ENCODE measurements around the gene JARID2. TPM values are rescaled to one million over a fixed set of nuclear protein-coding genes. Genes with fewer than 3 reads are reported as not detected.
A peak's percentile ranks its signal among the peaks of the same experiment; 100 is the strongest.

Gene JARID2
- total and polyA plus RNA-seq, 2 of the 4 experiments (the other 2 are of a cell fraction) = 9.6 to 12.9 TPM

DNA sequence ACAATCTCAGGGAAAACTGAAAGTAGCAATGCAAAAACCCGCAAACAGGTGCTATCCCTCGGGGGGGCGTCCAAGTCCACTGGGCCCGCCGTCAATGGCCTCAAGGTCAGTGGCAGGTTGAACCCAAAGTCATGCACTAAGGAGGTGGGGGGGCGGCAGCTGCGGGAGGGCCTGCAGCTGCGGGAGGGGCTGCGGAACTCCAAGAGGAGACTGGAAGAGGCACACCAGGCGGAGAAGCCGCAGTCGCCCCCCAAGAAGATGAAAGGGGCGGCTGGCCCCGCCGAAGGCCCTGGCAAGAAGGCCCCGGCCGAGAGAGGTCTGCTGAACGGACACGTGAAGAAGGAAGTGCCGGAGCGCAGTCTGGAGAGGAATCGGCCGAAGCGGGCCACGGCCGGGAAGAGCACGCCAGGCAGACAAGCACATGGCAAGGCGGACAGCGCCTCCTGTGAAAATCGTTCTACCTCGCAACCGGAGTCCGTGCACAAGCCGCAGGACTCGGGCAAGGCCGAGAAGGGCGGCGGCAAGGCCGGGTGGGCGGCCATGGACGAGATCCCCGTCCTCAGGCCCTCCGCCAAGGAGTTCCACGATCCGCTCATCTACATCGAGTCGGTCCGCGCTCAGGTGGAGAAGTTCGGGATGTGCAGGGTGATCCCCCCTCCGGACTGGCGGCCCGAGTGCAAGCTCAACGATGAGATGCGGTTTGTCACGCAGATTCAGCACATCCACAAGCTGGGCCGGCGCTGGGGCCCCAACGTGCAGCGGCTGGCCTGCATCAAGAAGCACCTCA lies 250.7 kb downstream of the JARID2 start:
- H3K79me1 ChIP-seq (ENCODE audit: low read depth in 1 of 2, low read length in 2 of 2) = peaks cover 28 to 71% of the 10 kb centered on the region in 2 experiments
- ChIA-PET POLR2A (ENCODE audit: unreplicated experiment) (no interaction called here), CTCF (no interaction called here)
- peaks cover 37% of the 10 kb centered on the region for H3K36me3 ChIP-seq (ENCODE audit: control insufficient read depth, insufficient read depth, low read length)
- DNase-seq (no peak), ATAC-seq (ENCODE audit: low read depth) (no peak)
- H2BK120ac ChIP-seq (ENCODE audit: low read depth, low read length) = no peak overlapping the region
- no peak overlapping the region for H2BK20ac ChIP-seq (ENCODE audit: low read depth, low read length)
- BruUV-seq (replicated peaks) = no TSS peak
- no peak overlapping the region for H3K18ac ChIP-seq (ENCODE audit: low read depth, low read length)
- no peak overlapping the region for H3K27ac ChIP-seq (ENCODE audit: insufficient read depth, low read length)
- no peak overlapping the region for H2AK5ac ChIP-seq (ENCODE audit: low read depth, low read length)
- H3K56ac ChIP-seq (ENCODE audit: extremely low read depth, insufficient read depth, low read length) = no peak overlapping the region
- no peak overlapping the region for H3K4me3 ChIP-seq (ENCODE audit: insufficient read depth, low read depth, low read length)
- no peak overlapping the region for H4K91ac ChIP-seq (ENCODE audit: insufficient read depth, low read depth, low read length)
- H3K27me3 ChIP-seq (ENCODE audit: control insufficient read depth, insufficient read depth, low read length) = no peaks in the 10 kb centered on the region
- H2AFZ ChIP-seq (replicated peaks; ENCODE audit: low read length, poor library complexity) = no peak overlapping the region
- in situ Hi-C loops (cut with MboI; ENCODE audit: low sequenced_read_pairs) (no loop called here), dilution Hi-C loops (cut with HindIII; ENCODE audit: low sequenced_read_pairs, unreplicated experiment) (no loop called here), intact Hi-C loops (cut with micrococcal nuclease) (loop anchor here (10.0 kb wide), 1 partner anchor 1372 kb away; no protein-coding TSS in a partner anchor)
- no peak overlapping the region for H4K8ac ChIP-seq (ENCODE audit: low read depth in 2 of 2, low read length in 2 of 2)
- no peak overlapping the region for H3K9ac ChIP-seq (ENCODE audit: low read depth, low read length)
- H2BK15ac ChIP-seq (ENCODE audit: low read depth, low read length) = no peak overlapping the region
- H4K5ac ChIP-seq (ENCODE audit: low read depth, low read length) = no peak overlapping the region
- no peaks in the 10 kb centered on the region for H3K9me3 ChIP-seq (ENCODE audit: control insufficient read depth, insufficient read depth, low read length)
- no peak overlapping the region for H3K4me2 ChIP-seq (ENCODE audit: low read depth, low read length)
- H3K9me1 ChIP-seq (ENCODE audit: insufficient read depth, low read length) = peaks cover 20% of the 10 kb centered on the region
- H3K4ac ChIP-seq (ENCODE audit: low read depth, low read length) = no peak overlapping the region
- H3K4me1 ChIP-seq (ENCODE audit: control insufficient read depth, insufficient read depth, low read length) = peaks cover 12% of the 10 kb centered on the region
- H3K23ac ChIP-seq (ENCODE audit: low read depth, low read length) = no peak overlapping the region
- H2AK9ac ChIP-seq (replicated peaks; ENCODE audit: low read depth, low read length, poor library complexity) = peak overlapping the region; percentile 52
- TF ChIP-seq NFE2L2 (IDR thresholded peaks at IDR 0.05; ENCODE audit: low read depth, low read length) (no peak), RAD21 (IDR thresholded peaks at IDR 0.05; ENCODE audit: low read length) (no peak), RFX5 (IDR thresholded peaks at IDR 0.05; ENCODE audit: low read depth, low read length) (no peak), USF2 (IDR thresholded peaks at IDR 0.05; ENCODE audit: low read depth, low read length) (no peak), ELK1 (IDR thresholded peaks at IDR 0.05; ENCODE audit: borderline replicate concordance, low read depth, low read length) (no peak), CEBPB (IDR thresholded peaks at IDR 0.05; ENCODE audit: low read depth, low read length) (no peak), CTCF (conservative IDR thresholded peaks at IDR 0.05; ENCODE audit: low read depth, low read length) (no peak), FOS (IDR thresholded peaks at IDR 0.05; ENCODE audit: low read depth, low read length) (no peak)
- H3K14ac ChIP-seq (replicated peaks; ENCODE audit: low read depth, low read length) = no peak overlapping the region
- H2BK5ac ChIP-seq (ENCODE audit: low read depth, low read length, poor library complexity, severe bottlenecking) = no peak overlapping the region
- H4K20me1 ChIP-seq (ENCODE audit: insufficient read depth, low read length) = peaks cover 70% of the 10 kb centered on the region
- 98% methylated on average over 44 of the region's 60 CpGs; no CpG with 5 or more reads in 1 of the 2 experiments for WGBS, 2 experiments (ENCODE audit: extremely low coverage in 2 of 2, insufficient read length in 1 of 2)
